Breast epithelium (tissue), 4 donors: ENCODE data around the gene MYO15A. TPM values are rescaled to one million over a fixed set of nuclear protein-coding genes. Genes with fewer than 3 reads are reported as not detected.

ENCODE experiments used
- DNase-seq, 2 donors: peaks; one replicate each; pipeline ENCODE4 v3.0.0-alpha.2; 2019; ENCODE audit warnings: low spot score in 2 of 2
- H3K27ac ChIP-seq, 2 donors: fragments of 200-600 bp; sonication (generic) in 1 of 2; one replicate each; pipeline ENCODE4 v1.5.1; 2016 to 2019; ENCODE audit warnings: mild to moderate bottlenecking in 1 of 2
- H3K27me3 ChIP-seq, 2 donors: fragments of 200-600 bp; sonication (generic) in 1 of 2; one replicate each; pipeline versions ENCODE4 v1.5.1 to v1.6.0; 2017 to 2019; ENCODE audit warnings: control low read depth in 1 of 2, mild to moderate bottlenecking in 1 of 2
- H3K36me3 ChIP-seq: fragments of 200-600 bp; one replicate; pipeline ENCODE4 v1.5.1; 2019
- H3K4me1 ChIP-seq, 2 donors: fragments of 200-600 bp; sonication (generic); one replicate each; pipeline ENCODE4 v1.5.1; 2016 to 2019; ENCODE audit warnings: control low read depth in 1 of 2
- H3K4me3 ChIP-seq, 3 donors: fragments of 200-600 bp; sonication (generic); 1 replicate in 2 of 3; 2 replicates in 1 of 3; pipeline ENCODE4 v1.5.1; 2016 to 2019; ENCODE audit warnings: mild to moderate bottlenecking in 3 of 3, moderate library complexity in 2 of 3
- H3K9me3 ChIP-seq, 2 donors: fragments of 200-600 bp; sonication (generic) in 1 of 2; one replicate each; pipeline ENCODE4 v1.5.1; 2016 to 2019; ENCODE audit warnings: control low read depth in 1 of 2
- POLR2A ChIP-seq: fragments of 450-650 bp; IDR thresholded peaks from one replicate; pipeline ENCODE4 v1.6.1; 2016; ENCODE audit warnings: antibody characterized with exemption, mild to moderate bottlenecking, moderate library complexity
- POLR2AphosphoS5 ChIP-seq, 3 donors: sonication (generic); formaldehyde crosslinking; IDR thresholded peaks; one replicate each; pipeline ENCODE4 v1.6.1; 2017; ENCODE audit warnings: antibody characterized with exemption in 3 of 3
- intact Hi-C: fragments of 100-400 bp; cut with DNase I; formaldehyde crosslinking; loops from one replicate; pipeline ENCODE4 v1.15.1; 2023; ENCODE audit warnings: low total_unique reads
- total RNA-seq, 3 donors: library from RNA; depleted of rRNA; stranded (reverse); fragments of >200 nt; gene quantifications; one replicate each; pipeline ENCODE4 v1.1.0, GENCODE V29; 2016
- TF ChIP-seq, protein P1 (sequence below), 3 donors: fragments of 450-650 bp; IDR thresholded peaks; one replicate each; pipeline ENCODE4 v1.5.1; 2016 to 2017; ENCODE audit warnings: antibody characterized with exemption in 3 of 3, mild to moderate bottlenecking in 3 of 3, moderate library complexity in 3 of 3

Gene MYO15A
- total RNA-seq, 3 donors from 2014 or later, result 1.2 to 2.9 (median 2.2) TPM

DNA sequence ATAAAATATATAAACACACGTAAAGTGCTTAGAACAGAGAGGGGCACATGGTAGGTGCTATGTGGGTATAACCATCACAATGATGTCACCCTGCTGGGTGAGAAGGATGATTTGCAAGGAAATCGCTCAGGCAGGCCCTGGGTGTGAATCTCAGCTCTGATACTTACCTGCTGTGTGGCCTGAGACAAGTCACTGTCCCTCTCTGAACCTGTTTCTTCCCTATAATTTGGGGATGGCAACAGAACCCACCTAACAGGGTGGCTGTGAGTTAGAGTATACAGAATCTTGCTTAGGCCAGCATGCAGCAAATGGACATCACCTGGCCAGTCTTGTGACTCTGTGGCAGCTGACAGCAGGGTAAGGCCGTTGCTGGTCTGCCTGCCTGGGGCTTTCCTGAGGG is 38.4 kb downstream of the MYO15A start:
- TF ChIP-seq, protein P1, sequence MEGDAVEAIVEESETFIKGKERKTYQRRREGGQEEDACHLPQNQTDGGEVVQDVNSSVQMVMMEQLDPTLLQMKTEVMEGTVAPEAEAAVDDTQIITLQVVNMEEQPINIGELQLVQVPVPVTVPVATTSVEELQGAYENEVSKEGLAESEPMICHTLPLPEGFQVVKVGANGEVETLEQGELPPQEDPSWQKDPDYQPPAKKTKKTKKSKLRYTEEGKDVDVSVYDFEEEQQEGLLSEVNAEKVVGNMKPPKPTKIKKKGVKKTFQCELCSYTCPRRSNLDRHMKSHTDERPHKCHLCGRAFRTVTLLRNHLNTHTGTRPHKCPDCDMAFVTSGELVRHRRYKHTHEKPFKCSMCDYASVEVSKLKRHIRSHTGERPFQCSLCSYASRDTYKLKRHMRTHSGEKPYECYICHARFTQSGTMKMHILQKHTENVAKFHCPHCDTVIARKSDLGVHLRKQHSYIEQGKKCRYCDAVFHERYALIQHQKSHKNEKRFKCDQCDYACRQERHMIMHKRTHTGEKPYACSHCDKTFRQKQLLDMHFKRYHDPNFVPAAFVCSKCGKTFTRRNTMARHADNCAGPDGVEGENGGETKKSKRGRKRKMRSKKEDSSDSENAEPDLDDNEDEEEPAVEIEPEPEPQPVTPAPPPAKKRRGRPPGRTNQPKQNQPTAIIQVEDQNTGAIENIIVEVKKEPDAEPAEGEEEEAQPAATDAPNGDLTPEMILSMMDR (IDR thresholded peaks at IDR 0.05), result no peak
- TF ChIP-seq POLR2A (no peak), POLR2AphosphoS5 (IDR thresholded peaks at IDR 0.05) (no peak)
- H3K9me3 ChIP-seq, result no peaks in the 10 kb centered on the region
- intact Hi-C loops, result no loop called here
- no peaks in the 10 kb centered on the region for H3K4me1 ChIP-seq
- no peak overlapping the region for H3K4me3 ChIP-seq
- no peak for DNase-seq
- H3K27me3 ChIP-seq, result no peaks in the 10 kb centered on the region
- no peak overlapping the region for H3K27ac ChIP-seq
- H3K36me3 ChIP-seq, result no peaks in the 10 kb centered on the region

DNA sequence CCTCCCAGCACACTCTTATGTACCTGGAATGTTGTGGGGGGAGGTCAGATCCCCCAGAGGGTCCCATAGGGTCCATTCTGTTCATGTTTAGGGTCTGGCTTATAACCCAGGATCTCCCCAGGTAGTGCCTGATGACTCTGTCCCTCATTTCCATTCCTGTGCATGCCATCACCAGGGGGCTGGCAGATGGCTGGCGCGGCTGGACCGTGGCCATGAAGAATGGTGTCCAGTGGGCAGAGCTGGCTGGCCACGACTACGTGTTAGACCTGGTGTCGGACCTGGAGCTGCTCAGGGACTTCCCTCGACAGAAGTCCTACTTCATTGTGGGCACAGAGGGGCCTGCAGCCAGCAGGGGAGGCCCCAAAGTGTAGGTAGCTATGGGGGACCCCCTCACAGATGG is 40.0 kb downstream of the MYO15A start:
- no peak overlapping the region for H3K4me3 ChIP-seq
- no peaks in the 10 kb centered on the region for H3K9me3 ChIP-seq
- no peaks in the 10 kb centered on the region for H3K36me3 ChIP-seq
- no peak for DNase-seq
- TF ChIP-seq POLR2A, result no peak
- TF ChIP-seq, protein P1 (IDR thresholded peaks at IDR 0.05), result no peak
- TF ChIP-seq POLR2AphosphoS5 (IDR thresholded peaks at IDR 0.05), result no peak
- no peak overlapping the region for H3K27ac ChIP-seq
- intact Hi-C loops, result no loop called here
- no peaks in the 10 kb centered on the region for H3K27me3 ChIP-seq
- H3K4me1 ChIP-seq, result peaks cover 4 to 6% of the 10 kb centered on the region in 2 donors

DNA sequence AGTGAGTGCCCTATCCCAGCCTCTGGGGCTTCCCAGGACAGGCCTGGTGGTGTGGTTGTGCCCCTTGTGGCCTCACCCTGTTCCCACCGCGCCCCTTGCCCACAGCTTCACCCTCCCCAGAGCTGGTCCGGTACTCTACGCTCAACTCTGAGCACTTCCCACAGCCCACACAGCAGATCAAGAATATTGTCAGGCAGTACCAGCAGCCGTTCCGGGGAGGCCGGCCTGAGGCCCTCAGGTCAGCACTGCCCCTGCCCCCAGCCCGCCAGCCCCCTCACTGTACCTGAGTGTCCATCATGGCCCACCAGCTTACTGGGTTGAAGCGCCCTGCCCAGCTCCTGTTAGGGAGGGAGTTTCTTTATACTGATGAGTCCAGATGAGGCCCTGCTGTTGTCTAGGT is 42.7 kb downstream of the MYO15A start:
- H3K4me1 ChIP-seq, result peaks cover 4 to 6% of the 10 kb centered on the region in 2 donors
- no peaks in the 10 kb centered on the region for H3K36me3 ChIP-seq
- H3K27me3 ChIP-seq, result no peaks in the 10 kb centered on the region
- H3K27ac ChIP-seq, result no peak overlapping the region
- no peak overlapping the region for H3K4me3 ChIP-seq
- DNase-seq, result no peak
- H3K9me3 ChIP-seq, result no peaks in the 10 kb centered on the region
- no peak for TF ChIP-seq POLR2AphosphoS5 (IDR thresholded peaks at IDR 0.05)
- TF ChIP-seq POLR2A, result no peak
- TF ChIP-seq, protein P1 (IDR thresholded peaks at IDR 0.05), result no peak
- intact Hi-C loops, result no loop called here

DNA sequence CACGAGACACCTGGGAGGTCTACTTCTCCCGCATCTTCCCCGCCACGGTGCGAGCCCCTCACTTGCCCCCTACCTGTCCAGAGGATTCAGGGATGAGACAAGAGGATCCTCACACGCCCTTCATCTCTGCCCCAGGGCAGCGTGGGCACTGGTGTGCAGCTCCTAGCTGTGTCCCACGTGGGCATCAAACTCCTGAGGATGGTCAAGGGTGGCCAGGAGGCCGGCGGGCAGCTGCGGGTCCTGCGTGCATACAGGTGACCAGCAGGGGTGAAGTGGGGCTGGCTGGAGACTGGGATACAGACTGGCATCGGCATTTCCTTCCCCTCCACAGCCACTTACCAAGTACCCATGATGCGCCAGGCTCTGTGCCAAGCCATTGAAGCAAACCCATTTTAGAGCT is 46.6 kb downstream of the MYO15A start:
- no peak for TF ChIP-seq POLR2AphosphoS5 (IDR thresholded peaks at IDR 0.05)
- no peak for TF ChIP-seq POLR2A
- TF ChIP-seq, protein P1 (IDR thresholded peaks at IDR 0.05), result no peak
- H3K4me3 ChIP-seq, result no peak overlapping the region
- no peaks in the 10 kb centered on the region for H3K27me3 ChIP-seq
- H3K4me1 ChIP-seq, result peaks cover 6 to 8% of the 10 kb centered on the region in 2 donors
- H3K36me3 ChIP-seq, result no peaks in the 10 kb centered on the region
- no peak for DNase-seq
- no peaks in the 10 kb centered on the region for H3K9me3 ChIP-seq
- intact Hi-C loops, result no loop called here
- H3K27ac ChIP-seq, result no peak overlapping the region

DNA sequence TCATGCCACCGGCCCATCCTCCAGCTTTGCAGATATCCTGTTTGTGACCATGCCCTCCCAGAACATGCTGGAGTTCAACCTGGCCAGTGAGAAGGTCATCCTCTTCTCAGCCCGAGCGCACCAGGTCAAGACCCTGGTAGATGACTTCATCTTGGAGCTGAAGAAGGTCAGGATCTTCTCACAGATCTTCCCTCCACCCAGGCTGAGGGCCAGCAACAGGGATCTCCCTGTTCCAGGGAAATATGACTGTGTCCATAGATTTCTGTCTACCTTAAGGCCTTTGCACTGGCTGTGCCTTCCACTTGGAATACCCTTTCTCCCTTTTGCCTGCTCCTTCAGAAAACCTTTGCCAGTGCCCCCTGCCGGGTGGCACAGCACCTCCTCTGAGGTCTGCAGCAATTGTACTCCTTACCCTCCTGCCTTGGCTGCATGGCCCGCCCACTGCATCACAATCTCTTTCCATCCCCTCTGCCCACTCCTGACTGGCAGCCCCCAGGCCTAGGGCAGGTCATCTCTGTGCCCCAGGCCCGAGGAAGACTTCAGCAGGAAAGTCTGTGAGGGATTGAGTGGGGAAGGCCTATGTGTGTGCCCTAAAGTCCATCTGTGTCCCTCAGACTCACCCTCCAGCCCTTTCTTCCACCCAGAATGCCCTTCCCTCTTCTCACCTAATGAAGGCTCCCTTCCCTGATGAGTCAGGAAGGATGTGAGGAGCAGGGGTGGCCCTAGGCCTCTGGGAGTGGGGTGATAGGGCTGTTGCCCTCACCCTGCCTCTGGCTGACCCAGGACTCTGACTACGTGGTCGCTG is 47.8 kb downstream of the MYO15A start:
- no peak for DNase-seq
- Histone ChIP-seq H3K4me3 (no peak overlapping the region), H3K27ac (peak overlapping the region; percentile 25 to 89), H3K36me3 (no peaks in the 10 kb centered on the region), H3K9me3 (no peaks in the 10 kb centered on the region), H3K27me3 (no peaks in the 10 kb centered on the region), H3K4me1 (peaks cover 6 to 8% of the 10 kb centered on the region in 2 donors)
- TF ChIP-seq POLR2AphosphoS5 (IDR thresholded peaks at IDR 0.05), result no peak
- TF ChIP-seq POLR2A, result no peak
- TF ChIP-seq, protein P1 (IDR thresholded peaks at IDR 0.05), result no peak
- intact Hi-C loops, result no loop called here
